Stimulated activated CD4-positive, alpha-beta T cell treated with anti-CD3 and anti-CD28 coated beads, Interleukin-15, amount 100 ng/mL, for 48 hours (primary cell): ENCODE measurements around the gene STRA6.
"Not testable (repeated sequence)": the region's sequence is repeated elsewhere in the genome, so short reads cannot be mapped to it uniquely, and the experiment has no call there.

ENCODE experiments used
- DNase-seq, 2 donors: peaks; one replicate each; pipeline ENCODE4 v3.0.0-alpha.2; 2020; ENCODE audit warnings: low read depth in 2 of 2

Gene STRA6

GRCh38 chr15:74179983-74180880 is 22.4 kb downstream of the STRA6 start:
- no peak for DNase-seq

GRCh38 chr15:74179101-74179841 is 23.3 kb downstream of the STRA6 start:
- DNase-seq, result no peak

GRCh38 chr15:74178326-74179100 is 24.1 kb downstream of the STRA6 start:
- no peak for DNase-seq

- DNase-seq, result no peak
These were observed 26.0 kb downstream of the STRA6 start for GRCh38 chr15:74176262-74177214.

- DNase-seq, result no peak
These were observed 27.1 kb downstream of the STRA6 start for GRCh38 chr15:74175271-74176191.

GRCh38 chr15:74174958-74175253 is 27.7 kb downstream of the STRA6 start:
- no peak for DNase-seq

- no peak for DNase-seq
These were observed 28.2 kb downstream of the STRA6 start for GRCh38 chr15:74174219-74174957.

GRCh38 chr15:74173380-74174218 is 29.0 kb downstream of the STRA6 start, which contains the start of gene ISLR:
TSS of gene ISLR (plus strand) at chr15:74173710. CDS start at chr15:74174859, 1,149 bp downstream.
- DNase-seq, result no peak

- no peak for DNase-seq
These were observed 29.7 kb downstream of the STRA6 start for GRCh38 chr15:74172701-74173379.

GRCh38 chr15:74171965-74172541 is 30.5 kb downstream of the STRA6 start:
- DNase-seq, result no peak

- no peak for DNase-seq
These were observed 31.6 kb downstream of the STRA6 start for GRCh38 chr15:74170875-74171578.

- DNase-seq, result no peak
These were observed 32.3 kb downstream of the STRA6 start for GRCh38 chr15:74170071-74170844.

GRCh38 chr15:74168711-74169126 is 33.9 kb downstream of the STRA6 start:
- no peak for DNase-seq

- no peak for DNase-seq
These were observed 34.7 kb downstream of the STRA6 start for GRCh38 chr15:74167891-74168331.

- no peak for DNase-seq
These were observed 37.1 kb downstream of the STRA6 start for GRCh38 chr15:74165461-74165860.

GRCh38 chr15:74162195-74162536 is 40.4 kb downstream of the STRA6 start:
- not testable (repeated sequence) for DNase-seq
